ENCODE data around the gene CARHSP1.

GRCh38 chr16:8867932-8868415, 832 bp downstream of the CARHSP1 start:
- TF ChIP-seq CTCF (IDR thresholded peaks at IDR 0.05) (no peak), POLR2A (IDR thresholded peaks at IDR 0.05) (no peak)
